GM12892 (cell line): ENCODE measurements around the gene CNPY1.

ENCODE experiments used
- POLR2A ChIP-seq: IDR thresholded peaks from 2 replicates; pipeline ENCODE4 v1.6.1; 2011; ENCODE audit warnings: low read depth, low read length, control low read depth
- POLR2AphosphoS5 ChIP-seq: IDR thresholded peaks from 2 replicates; pipeline ENCODE4 v1.6.1; 2011; ENCODE audit warnings: low read depth, low read length, control low read depth
- TAF1 ChIP-seq: IDR thresholded peaks from 2 replicates; pipeline ENCODE4 v1.6.1; 2011; ENCODE audit warnings: low read depth, mild to moderate bottlenecking, control low read depth, low read length, borderline replicate concordance

- no peak for TF ChIP-seq POLR2A
- no peak for TF ChIP-seq POLR2AphosphoS5
- no peak for TF ChIP-seq TAF1
These were observed 91.9 kb downstream of the CNPY1 start for GRCh38 chr7:155454183-155455112.
